Activated CD4-positive, alpha-beta T cell treated with anti-CD3 and anti-CD28 coated beads, Interleukin-2, amount 50 U/mL, for 48 hours (primary cell): ENCODE data around the gene HRH1.
A peak's percentile ranks its signal among the peaks of the same experiment; 100 is the strongest.

ENCODE experiments used
- DNase-seq, 2 experiments: peaks; one replicate each; pipeline ENCODE4 v3.0.0-alpha.2; 2020

The HRH1 gene

DNA sequence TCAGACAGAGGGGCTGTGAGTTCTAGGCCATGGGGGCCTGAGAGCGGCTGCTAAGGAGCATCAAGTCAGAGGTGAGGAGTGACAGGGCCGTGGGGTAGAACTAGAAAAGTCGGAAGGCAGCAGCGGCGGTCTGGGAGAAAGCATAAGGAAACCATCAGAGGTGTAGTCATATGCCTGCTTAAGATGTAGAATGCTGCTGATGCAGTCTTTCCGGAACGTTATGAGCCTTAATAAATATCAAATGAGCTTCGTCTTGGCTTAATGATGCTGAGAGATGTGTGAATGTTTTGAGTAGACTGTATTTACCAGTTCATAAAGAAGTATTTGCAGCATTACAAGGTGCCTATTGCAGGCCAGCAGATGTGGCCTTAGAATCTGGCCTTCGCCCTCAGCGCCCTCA lies 133.1 kb downstream of the HRH1 start:
- no peak for DNase-seq

DNA sequence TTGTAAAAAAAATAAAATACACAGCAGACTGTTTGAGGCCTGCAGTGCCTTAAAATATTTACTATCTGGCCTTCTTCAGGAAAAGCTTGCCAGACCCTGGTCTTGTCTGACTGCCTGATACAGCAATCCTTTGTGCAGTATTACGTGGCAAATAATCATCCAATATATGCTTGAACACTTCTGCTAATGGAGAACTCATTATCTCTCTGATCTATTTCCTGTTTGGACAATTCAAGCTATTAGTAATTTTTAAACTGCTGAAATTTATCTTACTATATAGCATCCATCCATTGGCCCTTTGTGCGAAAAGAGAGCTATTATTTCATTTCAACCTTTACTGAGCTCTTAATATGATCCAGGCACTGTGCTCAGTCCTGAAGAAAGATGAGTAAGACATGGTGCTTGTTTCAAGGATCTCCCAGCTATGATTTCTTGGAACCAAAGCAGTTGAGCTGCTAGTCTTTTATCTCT lies 133.8 kb downstream of the HRH1 start:
- DNase-seq: no peak

DNA sequence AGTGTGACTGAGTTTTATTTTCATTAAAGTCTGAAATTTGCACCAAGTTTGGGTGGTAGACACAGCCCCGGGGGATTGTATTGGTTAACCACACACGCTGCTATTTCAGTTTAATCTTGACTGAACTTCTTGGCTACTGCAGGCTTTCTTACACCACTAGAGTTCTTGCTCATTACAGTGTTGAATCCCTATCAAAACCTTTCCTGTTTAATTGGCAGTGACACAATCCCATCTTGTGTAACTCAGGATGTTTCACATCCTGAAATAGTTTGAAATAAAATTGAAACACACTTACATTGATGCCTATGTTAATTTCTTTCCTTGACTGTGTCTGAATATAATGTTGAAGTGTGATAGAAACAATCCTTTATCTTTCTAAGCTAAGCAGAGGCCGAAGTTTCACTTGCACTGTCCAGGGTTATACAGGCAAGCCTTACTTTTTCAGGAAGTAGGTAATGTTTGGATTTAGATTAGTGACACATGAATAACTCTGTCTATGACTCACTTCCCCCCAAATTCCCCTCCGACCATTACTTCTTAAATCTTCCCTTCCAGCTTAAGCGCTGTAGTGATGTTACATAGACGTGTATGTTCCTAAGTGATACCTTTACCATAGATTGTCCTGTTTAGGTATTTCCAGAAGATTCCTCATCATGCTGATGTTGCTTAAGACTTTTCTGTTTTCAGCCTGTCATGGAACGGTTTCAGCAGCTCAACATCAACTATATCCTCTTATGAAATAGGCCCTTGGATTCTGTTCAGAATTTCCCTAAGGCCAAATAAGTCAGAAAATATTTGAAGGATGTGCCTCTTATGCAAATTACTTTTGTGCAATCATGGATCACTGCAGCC lies 134.7 kb downstream of the HRH1 start:
- DNase-seq: no peak

DNA sequence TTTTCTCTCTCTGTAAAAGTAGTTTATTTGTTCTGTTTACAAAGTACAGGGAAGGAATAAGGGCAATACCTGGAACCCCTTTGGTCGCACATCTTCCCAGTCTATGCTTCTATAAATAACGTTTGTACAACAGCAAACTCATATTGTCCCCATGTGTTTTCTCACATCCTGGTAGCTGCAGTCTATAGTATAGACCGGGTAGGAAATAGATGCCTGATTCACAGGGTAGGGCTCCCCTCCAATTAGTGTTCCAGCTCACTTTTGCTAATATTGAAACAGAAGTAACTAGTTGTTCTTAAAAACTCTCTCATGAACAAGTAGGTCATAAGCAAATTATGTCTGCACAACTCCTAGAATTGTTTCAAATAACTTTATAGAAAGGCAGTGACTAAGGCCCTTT lies 135.6 kb downstream of the HRH1 start:
- no peak for DNase-seq

DNA sequence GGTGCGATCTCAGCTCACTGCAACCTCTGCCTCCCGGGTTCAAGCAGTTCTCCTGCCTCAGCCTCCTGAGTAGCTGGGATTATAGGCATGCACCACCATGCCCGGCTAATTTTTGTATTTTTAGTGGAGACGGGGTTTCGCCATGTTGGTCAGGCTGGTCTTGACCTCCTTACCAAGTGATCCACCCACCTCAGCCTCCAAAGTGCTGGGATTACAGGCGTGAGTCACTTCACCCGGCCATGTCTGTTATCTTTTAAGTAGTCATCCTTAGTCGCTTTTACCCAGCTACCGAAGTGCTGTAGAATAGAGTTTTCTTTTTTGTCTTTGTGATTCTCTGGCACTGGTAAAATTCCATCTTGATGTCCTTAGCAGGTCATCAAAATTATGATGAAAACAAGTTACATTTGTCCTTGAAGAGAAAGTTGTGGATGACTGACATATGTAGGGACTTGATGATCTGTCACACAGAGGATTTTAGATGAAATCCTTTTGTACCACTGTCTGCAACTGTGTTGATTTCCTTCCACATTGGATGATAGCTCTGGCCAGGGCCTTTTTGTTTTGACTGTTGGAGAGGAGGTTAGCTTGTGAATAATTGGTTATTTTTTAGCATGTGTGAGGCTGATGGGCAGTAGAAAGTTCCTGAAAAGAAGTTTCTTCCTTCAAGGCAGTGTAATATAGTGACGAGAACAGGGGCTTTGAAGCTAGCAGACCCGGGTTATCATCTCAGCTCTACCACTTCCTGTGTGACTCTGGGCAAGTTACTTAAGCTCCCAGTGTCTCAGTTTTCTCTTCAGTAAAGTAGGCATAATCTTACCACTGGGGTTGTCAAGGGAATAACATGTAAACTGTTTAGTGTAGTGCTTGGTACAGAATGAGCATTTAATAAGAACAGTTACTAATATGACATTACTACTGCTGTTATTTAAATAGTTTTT lies 136.7 kb downstream of the HRH1 start:
- DNase-seq: no peak

DNA sequence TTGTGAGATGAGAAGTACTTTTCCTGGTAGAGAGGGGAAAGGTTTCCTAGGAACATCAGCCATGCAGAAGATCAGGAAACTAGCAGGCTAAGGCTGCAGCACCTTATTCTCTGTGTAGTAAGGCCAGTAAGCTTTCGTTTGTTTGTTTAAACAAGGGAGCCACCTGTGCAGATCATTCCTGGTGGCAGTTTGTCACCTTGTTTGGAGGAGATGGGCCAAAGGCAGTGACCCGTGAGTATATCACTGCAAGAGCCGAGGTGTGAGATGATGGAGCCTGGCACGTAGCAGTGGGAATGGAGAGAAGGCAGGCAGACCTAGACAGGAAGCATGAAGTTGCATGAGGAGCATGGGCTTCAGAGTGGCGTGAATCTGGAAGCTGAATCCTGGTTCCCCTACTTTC lies 137.5 kb downstream of the HRH1 start:
- DNase-seq: no peak

DNA sequence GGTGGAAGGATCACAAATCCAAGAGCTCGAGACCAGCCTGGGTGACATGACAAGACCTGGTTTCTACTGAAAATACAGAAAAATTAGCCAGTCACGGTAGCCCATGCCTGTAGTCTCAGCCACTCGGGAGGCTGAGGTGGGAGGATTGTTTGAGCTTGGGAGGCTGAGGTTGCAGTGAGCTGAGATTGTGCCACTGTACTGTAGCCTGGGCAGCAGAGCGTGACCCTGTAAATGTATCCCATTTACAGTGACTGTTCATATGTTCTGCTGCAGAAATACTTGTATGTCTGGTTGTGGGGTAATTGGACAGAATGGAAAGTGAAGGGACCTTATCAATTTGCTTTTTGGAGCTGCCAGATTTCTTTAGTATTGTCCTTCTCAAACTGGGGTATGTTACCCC lies 142.8 kb downstream of the HRH1 start:
- no peak for DNase-seq

DNA sequence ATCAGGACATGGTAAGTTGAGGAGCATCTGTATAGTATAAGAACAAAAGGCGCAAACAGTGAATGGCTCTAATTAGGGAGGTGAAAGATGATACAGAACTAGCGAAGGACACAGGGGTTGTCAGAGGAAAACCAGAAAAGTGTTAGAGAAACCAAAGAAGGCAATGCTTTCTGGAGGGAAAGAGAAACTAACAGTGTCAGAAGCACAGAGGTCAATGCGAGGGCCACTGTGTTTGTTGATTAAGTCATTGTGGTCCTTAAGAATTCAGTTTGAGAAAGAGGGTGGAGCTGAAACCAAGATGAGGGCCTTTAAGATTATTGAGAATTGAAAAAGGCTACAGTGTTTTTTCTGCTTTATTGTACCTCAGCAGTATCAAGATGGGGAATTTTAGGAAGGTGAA lies 146.7 kb downstream of the HRH1 start:
- DNase-seq: no peak

DNA sequence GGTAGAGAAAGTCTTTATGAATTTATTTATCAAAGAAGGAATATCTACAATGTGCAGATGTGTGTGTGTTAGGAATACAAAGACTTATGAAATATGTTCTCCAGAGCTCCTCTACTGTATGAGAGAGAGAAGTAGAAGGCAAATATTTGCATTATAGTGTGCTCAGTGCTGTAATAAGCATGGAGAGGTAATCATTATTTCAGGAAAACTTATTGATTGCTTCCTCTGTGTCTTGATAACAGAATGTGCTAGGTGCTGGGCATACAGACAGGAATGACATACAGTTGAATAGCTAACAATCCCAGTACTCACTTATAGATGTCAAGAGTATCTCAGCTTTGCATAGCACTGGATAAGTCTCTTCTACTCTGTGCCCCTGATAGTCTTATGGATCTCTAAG lies 148.2 kb downstream of the HRH1 start:
- DNase-seq: no peak

DNA sequence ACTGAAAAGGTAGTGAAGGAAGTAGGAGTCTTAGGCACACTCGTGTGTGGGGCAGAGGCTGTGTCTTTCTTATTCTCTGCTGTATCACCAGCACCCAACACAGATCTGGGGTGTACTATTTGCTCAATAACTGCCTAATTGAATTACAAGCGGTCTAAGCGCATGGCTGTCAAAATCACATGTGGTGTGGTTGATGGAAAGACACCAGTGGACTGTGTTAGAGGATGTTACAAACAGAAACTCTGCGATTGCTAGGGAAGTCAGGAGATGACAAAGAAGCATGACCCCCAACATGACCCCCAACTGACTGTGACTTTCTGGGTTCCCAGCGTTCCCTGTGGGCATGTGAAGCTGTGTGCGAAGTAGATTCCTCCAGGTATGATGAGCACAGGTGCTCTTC lies 149.9 kb downstream of the HRH1 start:
- no peak for DNase-seq

DNA sequence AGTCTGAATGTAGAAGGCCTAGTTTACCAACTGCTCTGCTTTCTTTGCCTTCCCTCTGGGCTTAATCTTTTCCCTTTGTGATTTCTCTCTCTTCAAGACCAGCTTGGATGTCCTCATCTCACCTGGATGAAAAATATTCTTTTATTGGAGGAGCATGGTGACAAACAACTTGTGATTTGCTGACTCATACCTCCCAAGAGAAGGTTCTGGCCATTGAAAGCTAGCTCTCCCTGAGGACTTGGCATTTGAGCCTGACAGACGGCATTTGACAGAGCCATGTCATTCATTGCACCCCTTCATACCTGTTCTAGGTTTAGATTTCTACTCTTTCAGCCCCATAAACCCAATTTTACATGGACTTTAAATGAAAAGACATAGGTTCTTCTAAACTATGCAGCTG lies 151.2 kb downstream of the HRH1 start:
- no peak for DNase-seq

DNA sequence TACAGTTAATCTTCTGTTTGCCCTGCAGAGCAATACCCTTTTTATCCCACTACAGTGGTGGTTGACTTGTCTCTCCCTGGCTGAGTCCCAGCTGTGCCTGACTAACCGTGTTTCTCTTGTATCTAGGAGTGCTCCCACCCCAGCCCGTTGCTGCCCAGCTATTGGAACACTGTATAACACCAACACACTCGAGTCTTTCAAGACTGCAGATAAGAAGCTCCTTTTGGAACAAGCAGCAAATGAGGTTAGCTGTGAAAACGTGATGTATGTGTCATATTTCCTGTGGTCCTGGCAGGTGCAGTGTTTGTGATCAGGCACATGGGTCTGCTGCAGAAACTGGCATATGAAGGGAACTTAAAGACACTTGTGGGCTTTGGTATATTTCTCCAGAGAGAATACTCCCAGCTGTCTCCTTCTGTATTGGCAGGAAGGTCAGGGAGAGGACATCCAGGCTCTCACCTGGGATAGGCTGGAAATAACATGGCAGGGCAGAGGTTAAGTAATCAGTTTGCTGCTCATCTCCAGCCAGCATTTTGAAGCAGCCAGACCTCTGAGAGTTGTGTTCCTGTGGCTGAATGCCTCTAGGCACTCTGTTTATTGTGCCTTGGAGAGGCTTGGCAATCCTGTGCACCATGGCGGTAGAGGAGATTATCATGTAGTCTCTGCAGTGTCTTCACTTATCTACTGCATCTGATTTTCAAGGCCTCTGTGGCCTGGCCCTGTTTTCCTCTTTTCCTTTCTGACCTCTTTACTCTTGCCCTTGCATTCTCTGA lies 152.7 kb downstream of the HRH1 start:
- peak; percentile 18 to 35 for DNase-seq

DNA sequence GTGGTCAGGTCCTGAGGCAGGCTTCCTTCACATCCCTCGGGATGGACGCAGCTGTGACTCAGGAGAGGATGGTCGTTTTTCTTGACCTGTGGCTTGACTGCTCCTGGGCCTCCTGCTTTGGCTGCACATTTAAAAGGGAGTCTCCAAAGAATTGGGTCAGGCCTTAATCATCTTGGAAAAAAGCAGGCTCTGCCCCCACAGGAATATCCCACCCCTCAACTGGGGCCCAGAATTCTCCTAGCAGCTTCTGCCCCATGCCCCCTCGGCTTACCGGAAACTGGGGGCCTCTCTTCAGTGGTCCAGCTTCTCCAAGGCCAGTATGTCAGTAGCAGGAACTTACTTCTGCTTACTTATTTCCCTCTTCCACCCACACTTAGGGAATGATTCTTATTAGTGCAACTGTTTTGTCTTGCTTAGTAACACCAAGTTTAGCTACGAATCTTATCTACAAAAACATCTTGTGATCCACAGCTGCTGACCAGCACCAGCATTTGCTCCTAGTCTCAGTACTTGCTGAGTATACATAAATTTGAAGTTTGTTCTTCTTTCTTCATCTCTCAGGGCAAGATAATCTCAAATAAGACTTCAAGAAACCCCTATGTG lies 153.6 kb downstream of the HRH1 start:
- no peak for DNase-seq

DNA sequence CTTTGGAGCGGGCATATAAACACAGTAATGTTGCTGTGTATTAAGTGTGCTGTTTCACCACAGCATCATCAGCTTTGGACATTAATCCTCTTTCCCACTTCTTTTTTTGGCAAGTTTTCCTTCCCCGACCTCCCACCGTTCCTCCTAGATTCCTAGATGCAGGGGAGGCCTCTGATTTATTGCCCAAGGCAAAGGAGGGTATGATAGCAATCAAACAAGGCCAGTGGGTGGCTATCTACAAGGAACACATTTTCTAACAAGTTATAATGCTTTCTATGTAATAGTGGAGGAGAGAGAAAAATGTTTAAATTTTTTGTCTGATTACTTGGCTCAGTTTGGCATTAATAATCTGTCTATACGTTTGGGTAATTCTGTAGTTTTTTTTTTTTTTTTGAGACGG lies 156.0 kb downstream of the HRH1 start:
- DNase-seq: no peak

DNA sequence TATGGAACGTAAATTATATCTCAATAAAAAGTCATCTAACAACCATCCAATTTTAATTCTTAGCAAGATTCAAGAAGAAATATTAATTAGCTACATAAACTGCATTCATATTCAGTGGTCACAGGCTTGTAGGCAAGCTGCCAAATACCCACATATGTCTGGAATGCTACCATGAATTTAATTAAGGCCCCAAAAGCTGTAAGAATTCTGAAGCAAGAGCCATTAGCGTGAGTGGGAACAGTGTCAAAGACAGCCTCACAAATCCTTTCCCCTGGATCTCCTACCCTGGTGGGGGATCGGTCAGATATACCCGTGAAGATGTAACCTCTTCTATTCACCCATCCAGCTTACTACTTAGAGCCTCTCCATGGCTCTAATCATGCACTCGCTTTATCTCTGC lies 157.9 kb downstream of the HRH1 start:
- no peak for DNase-seq
